Stimulated activated naive B cell treated with anti-CD40 and anti-IgM and Interleukin-4, amounts not matched to agents 10 μg/mL and 1 μg/mL and 100 μg/mL, for 72 hours (primary cell): ENCODE data around the gene NBPF20.
A peak's percentile ranks its signal among the peaks of the same experiment; 100 is the strongest.
"Not testable (repeated sequence)": the region's sequence is repeated elsewhere in the genome, so short reads cannot be mapped to it uniquely, and the experiment has no call there.

ENCODE experiments used
- ATAC-seq, 2 donors: fragments of 150-1000 bp; cut with Tn5 transposase; replicated peaks; 2 replicates each; pipeline ENCODE4 v1.10.0; 2021; ENCODE audit warnings: moderate library complexity in 1 of 2
- DNase-seq: peaks from one replicate; pipeline ENCODE4 v3.0.0; 2021
- H3K27ac Mint-ChIP-seq: one replicate; pipeline ENCODE4 v1.8.0; 2022; ENCODE audit warnings: mild to moderate bottlenecking, mixed read lengths
- H3K27me3 Mint-ChIP-seq, 2 donors: one replicate each; pipeline ENCODE4 v1.8.0; 2022; ENCODE audit warnings: mixed read lengths in 2 of 2
- H3K36me3 Mint-ChIP-seq, 2 donors: one replicate each; pipeline ENCODE4 v1.8.0; 2022; ENCODE audit warnings: mixed read lengths in 2 of 2, mild to moderate bottlenecking in 1 of 2
- H3K4me1 Mint-ChIP-seq, 2 donors: one replicate each; pipeline ENCODE4 v1.8.0; 2022; ENCODE audit warnings: mixed read lengths in 2 of 2, mild to moderate bottlenecking in 1 of 2
- H3K4me3 Mint-ChIP-seq, 2 donors: one replicate each; pipeline ENCODE4 v1.8.0; 2022; ENCODE audit warnings: mild to moderate bottlenecking in 2 of 2, mixed read lengths in 2 of 2, moderate library complexity in 1 of 2
- H3K9me3 Mint-ChIP-seq, 2 donors: one replicate each; pipeline ENCODE4 v1.8.0; 2022; ENCODE audit warnings: mixed read lengths in 2 of 2, mild to moderate bottlenecking in 1 of 2

NBPF20 gene

GRCh38 chr1:145451914-145452313 is 26.5 kb upstream of the NBPF20 start:
- H3K9me3 Mint-ChIP-seq, H3K4me1 Mint-ChIP-seq, DNase-seq, H3K27ac Mint-ChIP-seq, H3K4me3 Mint-ChIP-seq, H3K36me3 Mint-ChIP-seq: not testable (repeated sequence)
- H3K27me3 Mint-ChIP-seq: peaks cover 10 to 28% of the 10 kb centered on the region in 2 donors
- peak; percentile 48 to 56 for ATAC-seq

GRCh38 chr1:145445219-145445618 is 19.8 kb upstream of the NBPF20 start:
- H3K4me1 Mint-ChIP-seq, H3K4me3 Mint-ChIP-seq, H3K27ac Mint-ChIP-seq, H3K36me3 Mint-ChIP-seq, H3K9me3 Mint-ChIP-seq, DNase-seq, ATAC-seq: not testable (repeated sequence)
- H3K27me3 Mint-ChIP-seq: peaks cover 8 to 11% of the 10 kb centered on the region in 2 donors

- H3K27ac Mint-ChIP-seq, H3K4me3 Mint-ChIP-seq, H3K9me3 Mint-ChIP-seq, DNase-seq, H3K36me3 Mint-ChIP-seq, H3K4me1 Mint-ChIP-seq, H3K27me3 Mint-ChIP-seq, ATAC-seq: not testable (repeated sequence)
Measured at GRCh38 chr1:145442340-145442739, 16.9 kb upstream of the NBPF20 start.

- H3K27ac Mint-ChIP-seq, H3K36me3 Mint-ChIP-seq, DNase-seq: not testable (repeated sequence)
- Mint-ChIP-seq H3K4me3 (peak overlapping the region; percentile 72 to 80), H3K4me1 (peaks cover 5 to 10% of the 10 kb centered on the region in 2 donors), H3K27me3 (peaks cover 53 to 61% of the 10 kb centered on the region in 2 donors), H3K9me3 (peaks cover 11 to 16% of the 10 kb centered on the region in 2 donors)
- peak; percentile 23 to 27 for ATAC-seq
Measured at GRCh38 chr1:145431363-145432256, 6.2 kb upstream of the NBPF20 start.

- H3K4me3 Mint-ChIP-seq: peak overlapping the region; percentile 17 to 64
- peaks cover 5 to 11% of the 10 kb centered on the region in 2 donors for H3K4me1 Mint-ChIP-seq
- not testable (repeated sequence) for H3K36me3 Mint-ChIP-seq, H3K27ac Mint-ChIP-seq, ATAC-seq, DNase-seq
- peaks cover 11 to 16% of the 10 kb centered on the region in 2 donors for H3K9me3 Mint-ChIP-seq
- H3K27me3 Mint-ChIP-seq: peaks cover 50 to 57% of the 10 kb centered on the region in 2 donors
Measured at GRCh38 chr1:145430830-145431229, 5.4 kb upstream of the NBPF20 start.

- not testable (repeated sequence) for DNase-seq
- peaks cover 50 to 57% of the 10 kb centered on the region in 2 donors for H3K27me3 Mint-ChIP-seq
Measured at GRCh38 chr1:145429329-145429728, 3.9 kb upstream of the NBPF20 start.

GRCh38 chr1:145424612-145425435 is 579 bp downstream of the NBPF20 start:
- H3K36me3 Mint-ChIP-seq: not testable (repeated sequence)
- DNase-seq (peak; percentile 7), ATAC-seq (peak; percentile 83 to 84)
- Mint-ChIP-seq H3K4me3 (peak overlapping the region; percentile 97 to 99), H3K9me3 (peaks cover 10 to 11% of the 10 kb centered on the region in 2 donors), H3K4me1 (peaks cover 6 to 14% of the 10 kb centered on the region in 2 donors), H3K27me3 (peaks cover 28 to 29% of the 10 kb centered on the region in 2 donors), H3K27ac (peak overlapping the region; percentile 87)

More at GRCh38 chr1:145429329-145429728, 3.9 kb upstream of the NBPF20 start:
- Mint-ChIP-seq H3K4me1 (peaks cover 10 to 22% of the 10 kb centered on the region in 2 donors), H3K36me3 (peaks cover 7 to 11% of the 10 kb centered on the region in 2 donors), H3K9me3 (peaks cover 11 to 16% of the 10 kb centered on the region in 2 donors)
- not testable (repeated sequence) for H3K27ac Mint-ChIP-seq, H3K4me3 Mint-ChIP-seq, ATAC-seq

- not testable (repeated sequence) for DNase-seq, H3K27ac Mint-ChIP-seq, H3K36me3 Mint-ChIP-seq, ATAC-seq, H3K4me1 Mint-ChIP-seq, H3K4me3 Mint-ChIP-seq, H3K9me3 Mint-ChIP-seq, H3K27me3 Mint-ChIP-seq
Measured at GRCh38 chr1:145415149-145415548, 10.3 kb downstream of the NBPF20 start.

- not testable (repeated sequence) for DNase-seq, H3K36me3 Mint-ChIP-seq, H3K4me3 Mint-ChIP-seq, H3K4me1 Mint-ChIP-seq, H3K9me3 Mint-ChIP-seq, H3K27me3 Mint-ChIP-seq, ATAC-seq, H3K27ac Mint-ChIP-seq
Measured at GRCh38 chr1:145407266-145407665, 18.1 kb downstream of the NBPF20 start.

- not testable (repeated sequence) for H3K36me3 Mint-ChIP-seq, H3K27me3 Mint-ChIP-seq, DNase-seq, H3K27ac Mint-ChIP-seq, H3K9me3 Mint-ChIP-seq, H3K4me1 Mint-ChIP-seq, ATAC-seq, H3K4me3 Mint-ChIP-seq
Measured at GRCh38 chr1:145404949-145405348, 20.5 kb downstream of the NBPF20 start.

GRCh38 chr1:145400701-145401100 is 24.7 kb downstream of the NBPF20 start:
- DNase-seq, H3K27me3 Mint-ChIP-seq, H3K27ac Mint-ChIP-seq, ATAC-seq, H3K4me3 Mint-ChIP-seq, H3K9me3 Mint-ChIP-seq, H3K4me1 Mint-ChIP-seq: not testable (repeated sequence)
- H3K36me3 Mint-ChIP-seq: peaks cover 11 to 13% of the 10 kb centered on the region in 2 donors
